ENCODE results near the gene DSG2. TPM values are rescaled to one million over a fixed set of nuclear protein-coding genes. Genes with fewer than 3 reads are reported as not detected.

Gene DSG2
- total RNA-seq, 1 donor from 2014 or later = 34.2 TPM

GRCh38 chr18:31478688-31479087 is 19.3 kb upstream of the DSG2 start:
- TF ChIP-seq CTCF (IDR thresholded peaks at IDR 0.05) = no peak
- Histone ChIP-seq H3K4me3 (no peak overlapping the region), H3K27me3 (no peaks in the 10 kb centered on the region), H3K4me1 (no peaks in the 10 kb centered on the region), H3K9me3 (no peaks in the 10 kb centered on the region), H3K27ac (no peak overlapping the region), H3K36me3 (no peaks in the 10 kb centered on the region)
- intact Hi-C loops (cut with DNase I) = no loop called here
- DNase-seq (no peak), ATAC-seq (no peak)

GRCh38 chr18:31482051-31482450 is 15.9 kb upstream of the DSG2 start:
- Histone ChIP-seq H3K4me1 (no peaks in the 10 kb centered on the region), H3K36me3 (no peaks in the 10 kb centered on the region), H3K9me3 (no peaks in the 10 kb centered on the region), H3K27me3 (no peaks in the 10 kb centered on the region), H3K4me3 (no peak overlapping the region), H3K27ac (no peak overlapping the region)
- intact Hi-C loops (cut with DNase I) = no loop called here
- DNase-seq (no peak), ATAC-seq (no peak)
- TF ChIP-seq CTCF (IDR thresholded peaks at IDR 0.05) = no peak

GRCh38 chr18:31483396-31483795 is 14.6 kb upstream of the DSG2 start:
- Histone ChIP-seq H3K27ac (no peak overlapping the region), H3K36me3 (no peaks in the 10 kb centered on the region), H3K4me1 (no peaks in the 10 kb centered on the region), H3K4me3 (no peak overlapping the region), H3K9me3 (no peaks in the 10 kb centered on the region), H3K27me3 (no peaks in the 10 kb centered on the region)
- intact Hi-C loops (cut with DNase I) = no loop called here
- no peak for ATAC-seq
- no peak for TF ChIP-seq CTCF (IDR thresholded peaks at IDR 0.05)
- no peak for DNase-seq

GRCh38 chr18:31484461-31484860 is 13.5 kb upstream of the DSG2 start:
- intact Hi-C loops (cut with DNase I) = no loop called here
- TF ChIP-seq CTCF (IDR thresholded peaks at IDR 0.05) = no peak
- H3K4me3 ChIP-seq = no peak overlapping the region
- no peaks in the 10 kb centered on the region for H3K9me3 ChIP-seq
- no peaks in the 10 kb centered on the region for H3K27me3 ChIP-seq
- DNase-seq = no peak
- H3K4me1 ChIP-seq = no peaks in the 10 kb centered on the region
- no peak overlapping the region for H3K27ac ChIP-seq
- no peaks in the 10 kb centered on the region for H3K36me3 ChIP-seq
- ATAC-seq = no peak

GRCh38 chr18:31486165-31486564 is 11.8 kb upstream of the DSG2 start:
- H3K4me1 ChIP-seq = no peaks in the 10 kb centered on the region
- no peak for ATAC-seq
- intact Hi-C loops (cut with DNase I) = no loop called here

More at GRCh38 chr18:31486165-31486564, 11.8 kb upstream of the DSG2 start:
- no peak overlapping the region for H3K27ac ChIP-seq
- DNase-seq = no peak
- H3K9me3 ChIP-seq = no peaks in the 10 kb centered on the region
- no peaks in the 10 kb centered on the region for H3K36me3 ChIP-seq
- H3K4me3 ChIP-seq = no peak overlapping the region
- no peak for TF ChIP-seq CTCF (IDR thresholded peaks at IDR 0.05)
- H3K27me3 ChIP-seq = no peaks in the 10 kb centered on the region
